A549 (cell line): ENCODE measurements around the gene EPS15.

Experiments used
- EP300 ChIP-seq, 2 experiments: fragments of >200 bp; sonication (Bioruptor Twin); formaldehyde crosslinking; IDR thresholded peaks; 2 replicates in 1 of 2; 3 replicates in 1 of 2; pipeline ENCODE4 v1.6.1; 2016 to 2017
- ESRRA ChIP-seq: fragments of 150-350 bp; IDR thresholded peaks from 2 replicates; pipeline ENCODE4 v1.6.1; 2014; ENCODE audit warnings: mild to moderate bottlenecking, low read length, borderline replicate concordance
- JUN ChIP-seq, 2 experiments: fragments of >200 bp; sonication (Bioruptor Twin); formaldehyde crosslinking; IDR thresholded peaks; 2 replicates in 1 of 2; 3 replicates in 1 of 2; pipeline ENCODE4 v1.6.1; 2016 to 2017
- KDM5A ChIP-seq: fragments of 200-600 bp; sonication (generic); IDR thresholded peaks from 2 replicates; pipeline ENCODE4 v1.6.1; 2016; ENCODE audit warnings: antibody characterized with exemption, mild to moderate bottlenecking
- MAFK ChIP-seq: fragments of 450-650 bp; IDR thresholded peaks from 2 replicates; pipeline ENCODE4 v1.6.1; 2014; ENCODE audit not compliant: partially characterized antibody
- MAZ ChIP-seq: fragments of 150-350 bp; IDR thresholded peaks from 2 replicates; pipeline ENCODE4 v1.6.1; 2014; ENCODE audit warnings: antibody characterized with exemption, low read depth, low read length, borderline replicate concordance
- NR3C1 ChIP-seq: fragments of >200 bp; sonication (Bioruptor Twin); formaldehyde crosslinking; IDR thresholded peaks from 3 replicates; pipeline ENCODE4 v1.6.1; 2017
- PHF8 ChIP-seq: fragments of 200-600 bp; sonication (generic); IDR thresholded peaks from 2 replicates; pipeline ENCODE4 v1.6.1; 2016; ENCODE audit warnings: low read depth, mild to moderate bottlenecking, antibody characterized with exemption, moderate library complexity, borderline replicate concordance
- POLR2A ChIP-seq: IDR thresholded peaks from 2 replicates; pipeline ENCODE4 v1.6.1; 2012; ENCODE audit warnings: mild to moderate bottlenecking, low read length
- SMC3 ChIP-seq: fragments of >200 bp; sonication (Bioruptor Twin); formaldehyde crosslinking; IDR thresholded peaks from 3 replicates; pipeline ENCODE4 v1.6.1; 2018; ENCODE audit warnings: inconsistent platforms
- TF ChIP-seq, protein P1 (sequence below): fragments of >200 bp; sonication (Bioruptor Twin); formaldehyde crosslinking; IDR thresholded peaks from 3 replicates; pipeline ENCODE4 v1.5.1; 2016
- TF ChIP-seq, protein P2 (sequence below): fragments of 450-650 bp; IDR thresholded peaks from 2 replicates; pipeline ENCODE4 v1.6.1; 2014; ENCODE audit warnings: antibody characterized with exemption
- TF ChIP-seq, protein P3 (sequence below): IDR thresholded peaks from 2 replicates; pipeline ENCODE4 v1.6.1; 2012
- TF ChIP-seq, protein P4 (sequence below): fragments of 150-350 bp; IDR thresholded peaks from 2 replicates; pipeline ENCODE4 v1.6.1; 2014; ENCODE audit warnings: low read depth, mild to moderate bottlenecking, low read length

DNA sequence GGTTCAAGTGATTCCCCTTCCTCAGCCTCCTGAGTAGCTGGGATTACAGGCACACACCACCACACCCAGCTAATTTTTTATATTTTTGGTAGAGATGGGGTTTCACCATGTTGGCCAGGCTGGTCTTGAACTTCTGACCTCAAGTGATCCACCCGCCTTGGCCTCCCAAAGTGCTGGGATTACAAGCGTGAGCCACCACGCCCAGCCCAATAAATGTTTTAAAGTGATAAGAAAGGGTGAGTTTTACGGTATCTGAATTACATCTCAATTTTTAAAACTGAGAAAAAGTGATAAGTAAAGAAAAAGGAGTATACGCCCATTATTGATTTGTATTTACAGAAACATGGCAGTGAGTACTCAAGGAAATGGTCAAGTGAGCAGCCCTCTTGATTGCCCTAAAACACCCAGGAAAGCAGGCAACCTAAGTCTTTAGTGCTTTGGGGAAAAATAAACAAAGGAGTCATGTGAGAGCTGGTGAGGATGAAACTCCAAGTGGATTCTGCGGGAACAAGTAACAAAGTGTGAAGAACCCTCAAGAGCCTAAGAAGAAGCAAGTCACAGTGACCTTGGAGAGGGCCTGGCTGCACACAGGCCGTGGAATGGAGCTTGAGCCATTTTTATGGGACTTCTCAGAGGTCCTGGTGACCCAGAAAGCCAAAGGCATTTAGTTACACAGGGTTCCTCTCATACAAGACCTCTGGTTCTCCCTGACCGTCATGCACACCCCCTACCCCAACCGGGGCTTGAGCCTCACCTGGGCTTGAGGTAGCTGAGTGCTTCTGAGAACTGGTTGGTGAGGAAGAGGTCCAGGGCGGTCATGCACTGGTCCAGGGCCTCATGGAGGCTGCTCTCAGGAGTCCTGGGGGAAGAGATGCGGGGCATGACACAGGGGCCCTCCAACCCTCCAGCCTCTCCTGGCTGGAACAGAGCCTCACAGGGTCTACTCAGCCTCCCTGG is 197.8 kb downstream of the EPS15 start:
- TF ChIP-seq, protein P1, sequence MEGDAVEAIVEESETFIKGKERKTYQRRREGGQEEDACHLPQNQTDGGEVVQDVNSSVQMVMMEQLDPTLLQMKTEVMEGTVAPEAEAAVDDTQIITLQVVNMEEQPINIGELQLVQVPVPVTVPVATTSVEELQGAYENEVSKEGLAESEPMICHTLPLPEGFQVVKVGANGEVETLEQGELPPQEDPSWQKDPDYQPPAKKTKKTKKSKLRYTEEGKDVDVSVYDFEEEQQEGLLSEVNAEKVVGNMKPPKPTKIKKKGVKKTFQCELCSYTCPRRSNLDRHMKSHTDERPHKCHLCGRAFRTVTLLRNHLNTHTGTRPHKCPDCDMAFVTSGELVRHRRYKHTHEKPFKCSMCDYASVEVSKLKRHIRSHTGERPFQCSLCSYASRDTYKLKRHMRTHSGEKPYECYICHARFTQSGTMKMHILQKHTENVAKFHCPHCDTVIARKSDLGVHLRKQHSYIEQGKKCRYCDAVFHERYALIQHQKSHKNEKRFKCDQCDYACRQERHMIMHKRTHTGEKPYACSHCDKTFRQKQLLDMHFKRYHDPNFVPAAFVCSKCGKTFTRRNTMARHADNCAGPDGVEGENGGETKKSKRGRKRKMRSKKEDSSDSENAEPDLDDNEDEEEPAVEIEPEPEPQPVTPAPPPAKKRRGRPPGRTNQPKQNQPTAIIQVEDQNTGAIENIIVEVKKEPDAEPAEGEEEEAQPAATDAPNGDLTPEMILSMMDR, result no peak
- TF ChIP-seq, protein P2, sequence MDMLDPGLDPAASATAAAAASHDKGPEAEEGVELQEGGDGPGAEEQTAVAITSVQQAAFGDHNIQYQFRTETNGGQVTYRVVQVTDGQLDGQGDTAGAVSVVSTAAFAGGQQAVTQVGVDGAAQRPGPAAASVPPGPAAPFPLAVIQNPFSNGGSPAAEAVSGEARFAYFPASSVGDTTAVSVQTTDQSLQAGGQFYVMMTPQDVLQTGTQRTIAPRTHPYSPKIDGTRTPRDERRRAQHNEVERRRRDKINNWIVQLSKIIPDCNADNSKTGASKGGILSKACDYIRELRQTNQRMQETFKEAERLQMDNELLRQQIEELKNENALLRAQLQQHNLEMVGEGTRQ, result no peak
- TF ChIP-seq EP300 (IDR thresholded peaks at IDR 0.05) (no peak), MAZ (no peak), JUN (IDR thresholded peaks at IDR 0.05) (no peak), KDM5A (no peak), POLR2A (no peak), ESRRA (no peak), NR3C1 (no peak), PHF8 (no peak), SMC3 (no peak), MAFK (no peak)
- TF ChIP-seq, protein P3, sequence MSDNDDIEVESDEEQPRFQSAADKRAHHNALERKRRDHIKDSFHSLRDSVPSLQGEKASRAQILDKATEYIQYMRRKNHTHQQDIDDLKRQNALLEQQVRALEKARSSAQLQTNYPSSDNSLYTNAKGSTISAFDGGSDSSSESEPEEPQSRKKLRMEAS, result no peak
- TF ChIP-seq, protein P4, sequence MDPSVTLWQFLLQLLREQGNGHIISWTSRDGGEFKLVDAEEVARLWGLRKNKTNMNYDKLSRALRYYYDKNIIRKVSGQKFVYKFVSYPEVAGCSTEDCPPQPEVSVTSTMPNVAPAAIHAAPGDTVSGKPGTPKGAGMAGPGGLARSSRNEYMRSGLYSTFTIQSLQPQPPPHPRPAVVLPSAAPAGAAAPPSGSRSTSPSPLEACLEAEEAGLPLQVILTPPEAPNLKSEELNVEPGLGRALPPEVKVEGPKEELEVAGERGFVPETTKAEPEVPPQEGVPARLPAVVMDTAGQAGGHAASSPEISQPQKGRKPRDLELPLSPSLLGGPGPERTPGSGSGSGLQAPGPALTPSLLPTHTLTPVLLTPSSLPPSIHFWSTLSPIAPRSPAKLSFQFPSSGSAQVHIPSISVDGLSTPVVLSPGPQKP, result no peak
